ENCODE data around the gene NPS.

The NPS gene

GRCh38 chr10:127549009-127549408, at the start of gene NPS:
Gene NPS, plus strand, starts transcription at chr10:127549309. Its CDS starts 60 bp downstream, at chr10:127549369.
- Histone ChIP-seq H3K9ac (ENCODE audit: insufficient read length, low read depth) (no peak within 1 kb of the TSS), H3K27me3 (ENCODE audit: insufficient read depth, insufficient read length) (no peaks in the 10 kb centered on the region), H3K36me3 (ENCODE audit: insufficient read depth, insufficient read length, low read length) (no peaks in the 10 kb centered on the region), H3K9me3 (ENCODE audit: insufficient read depth, low read length) (no peaks in the 10 kb centered on the region), H3K4me3 (ENCODE audit: insufficient read length, low read depth) (no peak within 1 kb of the TSS), H3K4me1 (ENCODE audit: insufficient read depth, insufficient read length) (no peaks in the 10 kb centered on the region)
- no peak for DNase-seq (ENCODE audit: low read depth, low spot score)
- TF ChIP-seq ZNF274 (IDR thresholded peaks at IDR 0.05; ENCODE audit: low read depth, low read length) (no peak), YY1 (IDR thresholded peaks at IDR 0.05; ENCODE audit: insufficient read depth, insufficient read length) (no peak), SUZ12 (IDR thresholded peaks at IDR 0.05; ENCODE audit: extremely low read depth, insufficient read depth, insufficient read length) (no peak)

GRCh38 chr10:127500127-127500526, 49.0 kb upstream of the NPS start:
- no peak for DNase-seq (ENCODE audit: low read depth, low spot score)
- Histone ChIP-seq H3K9me3 (ENCODE audit: insufficient read depth, low read length) (no peaks in the 10 kb centered on the region), H3K4me1 (ENCODE audit: insufficient read depth, insufficient read length) (no peaks in the 10 kb centered on the region), H3K4me3 (ENCODE audit: insufficient read length, low read depth) (no peak overlapping the region), H3K27me3 (ENCODE audit: insufficient read depth, insufficient read length) (no peaks in the 10 kb centered on the region), H3K36me3 (ENCODE audit: insufficient read depth, insufficient read length, low read length) (no peaks in the 10 kb centered on the region), H3K9ac (ENCODE audit: insufficient read length, low read depth) (no peak overlapping the region)
- TF ChIP-seq SUZ12 (IDR thresholded peaks at IDR 0.05; ENCODE audit: extremely low read depth, insufficient read depth, insufficient read length): no peak

GRCh38 chr10:127506094-127506493, 43.0 kb upstream of the NPS start:
- no peak overlapping the region for H3K9ac ChIP-seq (ENCODE audit: insufficient read length, low read depth)
- H3K9me3 ChIP-seq (ENCODE audit: insufficient read depth, low read length): no peaks in the 10 kb centered on the region
- H3K4me1 ChIP-seq (ENCODE audit: insufficient read depth, insufficient read length): no peaks in the 10 kb centered on the region
- no peak for TF ChIP-seq ZNF274 (IDR thresholded peaks at IDR 0.05; ENCODE audit: low read depth, low read length)
- no peak for TF ChIP-seq SUZ12 (IDR thresholded peaks at IDR 0.05; ENCODE audit: extremely low read depth, insufficient read depth, insufficient read length)
- no peak for TF ChIP-seq YY1 (IDR thresholded peaks at IDR 0.05; ENCODE audit: insufficient read depth, insufficient read length)
- H3K27me3 ChIP-seq (ENCODE audit: insufficient read depth, insufficient read length): no peaks in the 10 kb centered on the region
- DNase-seq (ENCODE audit: low read depth, low spot score): no peak
- no peaks in the 10 kb centered on the region for H3K36me3 ChIP-seq (ENCODE audit: insufficient read depth, insufficient read length, low read length)
- H3K4me3 ChIP-seq (ENCODE audit: insufficient read length, low read depth): no peak overlapping the region

GRCh38 chr10:127522298-127522697, 26.8 kb upstream of the NPS start:
- Histone ChIP-seq H3K4me3 (ENCODE audit: insufficient read length, low read depth) (no peak overlapping the region), H3K4me1 (ENCODE audit: insufficient read depth, insufficient read length) (no peaks in the 10 kb centered on the region), H3K9me3 (ENCODE audit: insufficient read depth, low read length) (no peaks in the 10 kb centered on the region), H3K9ac (ENCODE audit: insufficient read length, low read depth) (no peak overlapping the region), H3K36me3 (ENCODE audit: insufficient read depth, insufficient read length, low read length) (no peaks in the 10 kb centered on the region), H3K27me3 (ENCODE audit: insufficient read depth, insufficient read length) (no peaks in the 10 kb centered on the region)
- TF ChIP-seq ZNF274 (IDR thresholded peaks at IDR 0.05; ENCODE audit: low read depth, low read length) (no peak), YY1 (IDR thresholded peaks at IDR 0.05; ENCODE audit: insufficient read depth, insufficient read length) (no peak), SUZ12 (IDR thresholded peaks at IDR 0.05; ENCODE audit: extremely low read depth, insufficient read depth, insufficient read length) (no peak)
- no peak for DNase-seq (ENCODE audit: low read depth, low spot score)

- H3K9me3 ChIP-seq (ENCODE audit: insufficient read depth, low read length): no peaks in the 10 kb centered on the region
- no peak for DNase-seq (ENCODE audit: low read depth, low spot score)
- H3K27me3 ChIP-seq (ENCODE audit: insufficient read depth, insufficient read length): no peaks in the 10 kb centered on the region
- no peaks in the 10 kb centered on the region for H3K36me3 ChIP-seq (ENCODE audit: insufficient read depth, insufficient read length, low read length)
- no peak overlapping the region for H3K4me3 ChIP-seq (ENCODE audit: insufficient read length, low read depth)
- no peaks in the 10 kb centered on the region for H3K4me1 ChIP-seq (ENCODE audit: insufficient read depth, insufficient read length)
- no peak overlapping the region for H3K9ac ChIP-seq (ENCODE audit: insufficient read length, low read depth)
- no peak for TF ChIP-seq SUZ12 (IDR thresholded peaks at IDR 0.05; ENCODE audit: extremely low read depth, insufficient read depth, insufficient read length)
Measured at GRCh38 chr10:127523476-127523875, 25.6 kb upstream of the NPS start.

GRCh38 chr10:127524229-127524628, 24.9 kb upstream of the NPS start:
- Histone ChIP-seq H3K4me3 (ENCODE audit: insufficient read length, low read depth) (no peak overlapping the region), H3K4me1 (ENCODE audit: insufficient read depth, insufficient read length) (no peaks in the 10 kb centered on the region), H3K9me3 (ENCODE audit: insufficient read depth, low read length) (no peaks in the 10 kb centered on the region), H3K9ac (ENCODE audit: insufficient read length, low read depth) (no peak overlapping the region), H3K27me3 (ENCODE audit: insufficient read depth, insufficient read length) (no peaks in the 10 kb centered on the region), H3K36me3 (ENCODE audit: insufficient read depth, insufficient read length, low read length) (no peaks in the 10 kb centered on the region)
- TF ChIP-seq SUZ12 (IDR thresholded peaks at IDR 0.05; ENCODE audit: extremely low read depth, insufficient read depth, insufficient read length) (no peak), YY1 (IDR thresholded peaks at IDR 0.05; ENCODE audit: insufficient read depth, insufficient read length) (no peak), ZNF274 (IDR thresholded peaks at IDR 0.05; ENCODE audit: low read depth, low read length) (no peak)
- DNase-seq (ENCODE audit: low read depth, low spot score): no peak

GRCh38 chr10:127524908-127525665, 24.0 kb upstream of the NPS start:
- no peaks in the 10 kb centered on the region for H3K9me3 ChIP-seq (ENCODE audit: insufficient read depth, low read length)
- no peaks in the 10 kb centered on the region for H3K36me3 ChIP-seq (ENCODE audit: insufficient read depth, insufficient read length, low read length)
- no peaks in the 10 kb centered on the region for H3K4me1 ChIP-seq (ENCODE audit: insufficient read depth, insufficient read length)
- no peak for DNase-seq (ENCODE audit: low read depth, low spot score)
- H3K27me3 ChIP-seq (ENCODE audit: insufficient read depth, insufficient read length): no peaks in the 10 kb centered on the region
- no peak for TF ChIP-seq ZNF274 (IDR thresholded peaks at IDR 0.05; ENCODE audit: low read depth, low read length)
- no peak for TF ChIP-seq YY1 (IDR thresholded peaks at IDR 0.05; ENCODE audit: insufficient read depth, insufficient read length)
- TF ChIP-seq SUZ12 (IDR thresholded peaks at IDR 0.05; ENCODE audit: extremely low read depth, insufficient read depth, insufficient read length): no peak
- no peak overlapping the region for H3K9ac ChIP-seq (ENCODE audit: insufficient read length, low read depth)
- H3K4me3 ChIP-seq (ENCODE audit: insufficient read length, low read depth): no peak overlapping the region
